GM21619 (cell line): ENCODE measurements around the gene PLEKHA4.
A peak's percentile ranks its signal among the peaks of the same experiment; 100 is the strongest.

Source experiments
- ATAC-seq: cut with Tn5 transposase; IDR thresholded peaks from one replicate; pipeline ENCODE4 v1.9.1; 2021; ENCODE audit not compliant: unreplicated experiment

The PLEKHA4 gene

DNA sequence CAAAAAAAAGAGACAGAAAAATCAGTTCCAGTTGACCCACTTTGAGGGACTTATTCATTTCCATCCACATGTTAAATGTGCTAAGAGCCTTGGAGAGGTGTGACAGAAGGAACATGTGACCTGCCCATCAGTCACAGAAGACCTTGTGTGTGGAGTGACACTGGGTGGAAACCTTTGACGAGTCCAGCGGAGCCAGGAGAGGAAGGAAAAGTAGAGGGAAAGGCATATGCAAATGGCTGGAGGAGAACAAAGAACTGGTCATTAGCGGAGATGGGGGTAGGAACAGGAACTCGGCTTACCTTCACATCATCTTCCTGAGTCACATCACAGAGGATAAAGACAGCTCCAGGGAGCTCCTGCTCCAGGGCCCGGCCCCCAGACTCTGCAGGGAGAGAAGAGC is 34.4 kb downstream of the PLEKHA4 start:
- ATAC-seq: no peak

GRCh38 chr19:48833049-48833448 is 35.4 kb downstream of the PLEKHA4 start:
- no peak for ATAC-seq

DNA sequence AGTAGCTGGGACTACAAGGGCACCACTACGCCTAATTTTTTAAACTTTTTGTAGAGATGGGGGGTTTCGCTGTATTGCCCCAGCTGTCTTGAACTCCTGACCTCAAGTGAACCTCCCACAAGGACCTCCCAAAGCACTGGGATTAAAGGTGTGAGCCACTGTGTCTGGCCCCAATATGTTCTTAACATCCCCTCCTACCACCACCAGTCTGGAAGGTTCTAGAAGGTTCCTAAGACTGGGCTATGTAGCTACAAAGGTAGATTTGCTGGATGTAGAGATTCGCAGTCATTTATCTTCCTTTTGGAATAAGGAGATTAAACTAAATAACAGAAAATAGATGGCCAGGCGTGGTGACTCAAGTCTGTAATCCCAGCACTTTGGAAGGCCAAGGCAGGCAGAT is 37.5 kb downstream of the PLEKHA4 start:
- no peak for ATAC-seq

- ATAC-seq: no peak
These were observed 38.3 kb downstream of the PLEKHA4 start for GRCh38 chr19:48830088-48830487.

- ATAC-seq: no peak
These were observed 41.8 kb downstream of the PLEKHA4 start for GRCh38 chr19:48826606-48827020.

DNA sequence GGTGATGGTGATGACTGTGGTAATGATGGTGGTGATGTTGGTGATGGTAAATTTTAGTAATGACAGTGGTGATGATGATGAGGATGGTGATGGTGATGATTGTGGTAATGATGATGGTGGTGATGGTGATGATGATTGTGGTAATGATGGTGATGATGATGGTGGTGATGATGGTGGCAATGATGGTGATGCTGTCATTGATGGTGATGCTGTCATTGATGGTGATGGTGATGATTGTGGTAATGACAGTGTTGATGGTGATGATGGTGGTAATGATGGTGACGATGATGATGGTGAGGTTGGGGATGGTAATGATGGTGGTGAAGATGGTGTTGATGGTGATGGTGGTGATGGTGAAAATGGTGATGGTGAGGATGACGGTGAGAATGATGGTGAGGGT is 45.9 kb downstream of the PLEKHA4 start:
- no peak for ATAC-seq

GRCh38 chr19:48821633-48822032 is 46.8 kb downstream of the PLEKHA4 start:
- ATAC-seq: no peak

GRCh38 chr19:48819366-48819816 is 49.0 kb downstream of the PLEKHA4 start:
- ATAC-seq: no peak

DNA sequence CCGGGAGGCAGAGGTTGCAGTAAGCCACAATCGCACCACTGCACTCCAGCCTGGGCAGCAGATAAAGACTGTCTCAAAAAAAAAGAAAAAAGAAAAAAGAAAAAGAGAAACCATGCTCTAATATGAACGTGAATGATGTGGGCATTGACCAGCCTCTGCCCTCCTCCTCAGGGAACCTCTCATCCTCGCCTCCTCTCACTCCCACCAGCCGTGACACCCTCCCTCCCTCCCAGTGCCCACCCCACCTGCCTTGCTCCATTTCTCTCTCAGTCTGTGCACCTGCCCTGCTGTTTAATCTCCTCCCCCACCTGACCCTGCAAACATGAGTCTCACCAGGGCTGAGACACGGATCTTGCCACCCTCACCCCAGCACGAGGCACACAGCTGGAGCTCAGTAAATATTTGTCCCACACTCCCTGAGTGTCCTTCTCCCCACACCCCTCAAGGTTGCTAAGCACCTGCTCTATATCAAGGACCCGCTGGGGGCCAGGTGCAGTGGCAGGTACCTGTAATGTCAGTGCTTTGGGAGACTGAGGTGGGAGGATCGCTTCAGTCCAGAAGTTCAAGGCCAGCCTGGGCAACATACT is 50.1 kb downstream of the PLEKHA4 start:
- no peak for ATAC-seq

- ATAC-seq: no peak
These were observed 50.8 kb downstream of the PLEKHA4 start for GRCh38 chr19:48817585-48818124.

GRCh38 chr19:48815870-48816501 is 52.4 kb downstream of the PLEKHA4 start:
- no peak for ATAC-seq

- no peak for ATAC-seq
These were observed 53.5 kb downstream of the PLEKHA4 start for GRCh38 chr19:48814895-48815294.

- ATAC-seq: no peak
These were observed 55.1 kb downstream of the PLEKHA4 start for GRCh38 chr19:48813123-48813913.

GRCh38 chr19:48812094-48812929 is 56.1 kb downstream of the PLEKHA4 start:
- ATAC-seq: peak; percentile 59

GRCh38 chr19:48810151-48810550 is 58.3 kb downstream of the PLEKHA4 start:
- ATAC-seq: no peak

DNA sequence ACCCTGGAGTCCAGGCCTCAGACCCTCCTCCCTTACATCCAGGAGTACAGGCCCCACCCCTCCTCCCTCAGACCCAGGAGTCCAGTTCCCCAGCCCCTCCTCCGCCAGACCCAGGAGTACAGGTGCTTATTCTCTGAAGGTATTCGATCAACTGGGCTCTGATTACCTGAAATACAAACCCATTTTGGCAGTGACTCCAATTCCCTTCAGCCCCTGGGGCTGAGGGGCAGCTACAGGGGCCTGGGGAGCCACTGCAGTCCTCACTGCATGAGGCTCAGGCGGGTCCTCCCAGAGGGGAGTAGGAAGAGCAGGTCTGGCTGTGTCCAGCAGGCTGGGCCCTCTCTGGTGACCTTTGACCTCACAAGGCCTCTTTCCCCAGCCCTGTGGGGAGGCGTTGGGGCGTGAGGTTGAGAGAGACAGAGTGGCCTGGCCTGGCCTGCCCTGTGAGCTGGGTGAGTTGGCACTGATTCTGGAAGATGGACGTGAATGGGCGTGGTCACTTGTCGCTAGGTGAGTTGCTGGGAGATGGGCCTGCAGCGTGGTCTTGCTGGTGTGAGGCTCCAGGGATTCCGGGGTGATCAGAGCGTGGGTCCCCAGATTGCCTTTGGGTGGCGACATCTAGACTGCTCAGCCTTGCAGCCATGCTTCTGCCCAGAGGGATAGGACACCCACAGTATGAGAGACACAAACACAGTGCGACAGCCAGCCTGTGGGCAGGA is 60.7 kb downstream of the PLEKHA4 start:
- no peak for ATAC-seq

DNA sequence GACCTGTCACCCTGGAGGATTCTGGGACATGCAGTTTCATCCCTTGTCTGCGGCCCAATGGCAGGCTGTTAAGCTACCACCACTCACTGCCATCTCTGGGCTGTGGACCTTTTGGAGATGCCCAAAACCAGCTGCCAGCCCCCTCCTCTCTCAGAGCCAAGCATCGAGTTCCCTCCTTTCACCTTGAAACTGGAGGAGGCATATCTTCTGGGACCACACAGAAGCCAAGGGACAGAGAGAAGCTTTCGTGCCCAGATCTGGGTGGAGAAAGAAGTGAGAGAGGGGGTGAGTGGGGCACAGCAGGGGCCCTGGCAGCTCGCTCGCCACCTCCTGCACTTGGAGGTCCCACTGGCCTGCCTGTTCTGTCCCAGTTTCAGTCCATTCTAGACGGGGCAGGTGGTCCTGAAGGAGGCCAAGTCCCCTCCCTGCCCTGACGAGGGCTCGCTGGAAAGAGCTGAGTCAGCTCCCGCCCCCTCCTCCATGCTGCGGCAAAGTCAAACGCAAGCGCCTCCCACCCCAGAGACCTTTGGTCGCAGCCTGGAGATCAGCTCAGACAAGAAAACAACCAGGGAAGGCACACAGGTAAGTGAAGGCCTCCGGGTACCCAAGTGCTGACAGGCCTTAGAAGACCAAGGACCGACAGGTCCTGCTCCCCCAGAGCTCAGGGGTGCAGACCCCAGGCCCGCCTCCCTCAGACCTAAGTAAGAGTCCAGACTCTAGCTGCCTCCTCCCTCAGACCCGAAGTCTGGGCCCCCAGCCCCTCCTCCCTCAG is 61.4 kb downstream of the PLEKHA4 start:
- no peak for ATAC-seq

GRCh38 chr19:48806518-48806817 is 61.9 kb downstream of the PLEKHA4 start:
- no peak for ATAC-seq

- no peak for ATAC-seq
These were observed 63.0 kb downstream of the PLEKHA4 start for GRCh38 chr19:48805452-48805851.

DNA sequence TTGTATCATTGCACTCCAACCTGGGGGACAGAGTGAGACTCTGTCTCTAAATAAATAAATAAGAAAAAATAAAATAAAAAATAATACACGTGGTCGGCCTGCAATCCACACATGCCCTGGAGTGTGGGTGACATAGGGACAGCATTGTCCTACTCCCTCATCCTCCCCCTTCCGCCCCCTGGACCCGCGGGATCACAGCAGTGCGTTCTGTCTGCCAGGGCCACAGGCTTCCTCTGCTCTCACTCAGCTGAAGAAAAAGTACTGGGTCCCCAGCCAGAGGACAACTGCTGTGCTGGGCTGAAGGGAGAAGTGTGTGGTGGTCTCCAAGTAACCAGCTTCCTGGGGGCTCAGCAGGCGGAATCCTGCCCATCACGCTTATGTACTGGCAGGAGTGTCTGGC is 63.9 kb downstream of the PLEKHA4 start:
- ATAC-seq: no peak
